SK-N-MC (cell line): ENCODE results near the gene COL8A1.

ENCODE experiments used
- EZH2 ChIP-seq: fragments of 200-600 bp; sonication (generic); IDR thresholded peaks from one replicate; pipeline ENCODE4 v1.6.1; 2017; ENCODE audit warnings: antibody characterized with exemption
- FOXP2 ChIP-seq: optimal IDR thresholded peaks from 2 replicates; pipeline ENCODE3; 2011; ENCODE audit warnings: mild to moderate bottlenecking, moderate library complexity; ENCODE audit not compliant: insufficient read depth; ENCODE audit errors: extremely low read length, control extremely low read depth
- POLR2AphosphoS5 ChIP-seq: IDR thresholded peaks from 2 replicates; pipeline ENCODE4 v1.6.1; 2012; ENCODE audit warnings: mild to moderate bottlenecking, low read depth, low read length, borderline replicate concordance

DNA sequence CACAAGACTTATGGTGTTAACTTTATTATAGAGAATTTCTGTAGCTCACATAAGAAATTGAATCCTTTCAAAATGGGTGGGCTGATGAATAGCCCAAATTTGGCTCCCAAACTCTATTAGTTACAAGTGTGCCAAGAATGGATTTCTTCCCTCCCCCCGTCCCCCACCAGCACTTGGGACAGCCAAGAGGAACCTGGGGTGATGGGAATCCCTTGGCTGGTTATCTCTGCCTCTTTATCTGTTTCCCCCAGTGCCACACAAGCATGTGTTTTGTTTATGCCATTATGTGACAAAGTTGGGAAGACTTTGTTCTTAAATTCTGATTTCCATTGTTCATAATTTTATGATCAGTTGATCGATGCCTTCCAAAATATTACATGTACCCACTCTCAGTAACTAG is 207.6 kb downstream of the COL8A1 start:
- no peak for TF ChIP-seq POLR2AphosphoS5
- TF ChIP-seq EZH2: no peak
- TF ChIP-seq FOXP2: no peak
